Ramos (cell line): ENCODE measurements around the gene MYMX.

Experiments used
- in situ Hi-C: fragments of 300-500 bp; cut with MboI; formaldehyde crosslinking; loops from one replicate; pipeline ENCODE4 v1.14.3; 2022; ENCODE audit warnings: low sequenced_read_pairs; ENCODE audit not compliant: unreplicated experiment

The MYMX gene

DNA sequence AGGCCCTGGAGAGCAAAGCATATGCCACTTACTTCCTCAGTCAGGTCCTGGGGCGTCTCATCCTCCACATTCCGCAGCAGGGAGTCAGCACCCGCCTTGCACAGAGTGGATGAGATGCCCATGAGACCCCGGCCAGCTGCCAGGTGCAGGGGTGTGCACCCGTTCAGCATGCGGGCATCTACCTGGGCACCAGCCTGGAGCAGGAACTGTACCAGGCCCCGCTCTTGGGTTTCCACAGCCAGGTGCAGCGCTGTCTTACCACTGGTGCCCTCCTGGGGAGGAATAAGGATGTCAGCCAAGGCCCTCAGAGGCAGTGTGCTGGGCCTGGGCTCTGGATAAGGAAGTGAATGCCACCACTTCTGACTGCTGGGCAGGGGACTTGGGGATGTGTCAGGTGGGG, 43.3 kb downstream of the MYMX start:
- in situ Hi-C loops, result no loop called here

DNA sequence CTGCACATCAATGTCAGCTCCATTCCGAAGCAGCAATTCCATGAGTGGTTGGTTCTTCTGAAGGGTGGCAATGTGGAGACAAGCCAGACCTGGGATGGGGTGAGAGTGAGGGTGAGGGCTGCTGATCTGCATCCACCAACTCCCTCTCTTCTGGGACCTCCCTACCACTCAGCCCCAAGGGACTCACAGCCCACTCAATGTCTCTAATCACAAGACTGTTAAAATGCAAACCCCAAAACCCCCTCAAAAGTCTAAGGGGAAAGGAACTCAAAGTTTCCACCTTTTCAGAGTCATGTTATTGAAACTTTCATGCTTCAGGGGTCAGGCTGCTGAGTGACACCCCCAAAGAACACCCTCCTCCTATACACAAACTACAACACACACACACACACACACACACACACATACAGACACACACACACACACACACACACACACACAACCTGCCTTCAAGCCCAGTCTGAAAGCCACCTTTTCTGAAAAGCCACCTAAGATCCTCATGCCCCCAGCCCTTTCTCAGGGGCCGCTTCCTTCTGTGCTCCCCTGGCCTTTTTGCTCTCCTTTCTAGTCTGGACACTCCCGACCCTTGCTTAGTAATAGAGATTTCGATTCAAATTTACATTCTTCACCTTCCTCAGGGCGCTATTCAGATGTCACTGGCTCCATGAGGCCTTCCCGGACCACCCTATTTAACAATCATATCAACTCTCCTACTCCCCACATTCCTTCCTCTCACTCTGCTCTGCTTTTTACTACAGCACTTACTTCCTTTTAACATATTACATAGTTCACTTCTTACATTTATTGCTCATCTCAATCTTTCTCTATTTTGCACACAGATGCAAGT, 43.9 kb downstream of the MYMX start:
- in situ Hi-C loops, result no loop called here

DNA sequence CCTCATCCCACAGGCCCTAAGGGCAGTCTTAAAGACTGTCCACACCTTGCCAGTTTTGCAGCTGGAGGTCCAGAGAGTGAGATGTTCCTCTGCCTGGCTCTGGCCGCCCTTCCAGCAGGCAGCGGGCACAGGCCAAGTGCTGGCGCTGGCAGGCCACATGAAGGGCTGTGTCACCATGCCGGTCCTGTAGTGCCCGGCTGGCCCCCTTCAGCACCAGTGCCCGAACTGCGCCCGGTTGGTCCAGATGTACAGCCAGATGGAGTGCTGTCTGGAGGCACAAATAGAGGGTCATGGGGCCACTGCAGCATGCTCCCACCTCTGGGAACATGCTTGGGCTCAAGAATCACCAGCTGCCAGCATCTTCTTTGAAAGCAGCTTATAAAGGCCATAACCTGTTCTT, 44.9 kb downstream of the MYMX start:
- in situ Hi-C loops, result no loop called here

DNA sequence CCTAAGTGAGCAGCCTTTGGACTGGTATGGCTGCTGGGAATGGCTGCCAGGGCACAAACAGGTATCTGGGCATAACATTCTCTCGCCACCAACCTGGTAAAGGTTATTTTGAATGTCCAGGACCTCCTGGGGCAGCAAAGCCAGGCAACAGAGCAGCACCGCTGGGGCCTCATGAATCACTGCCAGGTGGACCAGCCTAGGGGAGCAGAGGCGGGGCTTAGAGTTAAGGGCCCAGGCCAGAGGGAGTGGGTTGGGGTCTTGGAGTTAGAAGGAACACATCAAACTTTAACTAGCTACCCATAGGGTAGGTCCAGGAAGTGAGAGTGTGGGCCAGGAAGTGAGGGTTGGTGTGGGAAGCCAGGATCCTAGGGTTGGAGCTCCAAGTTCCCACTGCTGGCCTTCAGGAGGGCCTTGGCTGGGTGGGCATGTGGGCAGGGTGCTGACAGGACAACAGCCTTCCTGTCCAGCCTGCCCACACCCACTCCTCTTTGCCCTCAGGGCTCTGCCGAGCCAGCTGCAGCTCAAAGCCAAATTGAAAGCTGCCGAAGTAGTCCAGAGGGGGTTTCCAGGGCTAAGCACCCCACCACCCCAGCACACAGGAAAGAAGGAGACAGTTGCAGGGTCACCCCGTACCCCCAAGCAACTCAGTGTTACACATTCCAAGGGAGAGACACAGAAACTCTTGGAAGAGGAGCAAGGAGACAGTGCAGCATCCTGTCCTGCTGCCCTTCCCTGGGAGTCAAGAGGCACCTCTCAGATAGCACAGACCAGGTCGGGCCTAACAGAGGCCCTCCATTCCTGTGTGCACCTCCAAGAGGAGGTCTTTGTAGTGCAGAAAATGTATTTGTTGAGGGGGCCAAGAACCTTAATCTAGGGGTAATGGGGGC, 46.0 kb downstream of the MYMX start:
- in situ Hi-C loops, result no loop called here

- in situ Hi-C loops, result no loop called here
These were observed 46.8 kb downstream of the MYMX start for GRCh38 chr6:44263354-44264100.

- in situ Hi-C loops, result loop anchor here (5.0 kb wide), 1 partner anchor 73 kb away; no protein-coding TSS in a partner anchor
These were observed 47.7 kb downstream of the MYMX start for GRCh38 chr6:44264154-44265006.

GRCh38 chr6:44265007-44265721, 48.4 kb downstream of the MYMX start, which contains the start of gene NFKBIE:
TSS of gene NFKBIE (minus strand) at chr6:44265551. CDS start at chr6:44265346, 205 bp downstream.
- in situ Hi-C loops, result loop anchor here (5.0 kb wide), 1 partner anchor 72 kb away; no protein-coding TSS in a partner anchor

GRCh38 chr6:44265722-44266233, 49.1 kb downstream of the MYMX start:
- in situ Hi-C loops, result loop anchor here (5.0 kb wide), 1 partner anchor 72 kb away; no protein-coding TSS in a partner anchor

GRCh38 chr6:44266347-44266746, 49.6 kb downstream of the MYMX start:
- in situ Hi-C loops, result loop anchor here (5.0 kb wide), 1 partner anchor 71 kb away; no protein-coding TSS in a partner anchor

DNA sequence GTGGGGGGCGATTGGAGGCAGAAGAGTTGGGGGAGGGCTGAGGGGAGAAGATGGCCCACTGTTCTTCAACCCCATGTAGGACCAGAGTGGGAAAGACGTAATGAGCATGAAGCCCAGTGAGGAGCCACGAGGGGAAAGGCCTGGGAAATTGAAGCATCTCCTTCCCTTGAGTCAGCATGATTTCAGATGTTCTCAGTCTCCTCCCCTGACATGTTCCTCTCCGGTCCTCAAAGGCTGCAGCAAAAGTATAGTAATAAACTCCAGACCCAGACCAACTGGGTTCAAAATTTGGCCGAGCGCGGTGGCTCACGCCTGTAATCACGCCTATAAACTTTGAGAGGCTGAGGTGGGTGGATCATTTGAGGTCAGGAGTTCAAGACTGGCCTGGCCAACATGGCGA, 50.5 kb downstream of the MYMX start:
- in situ Hi-C loops, result loop anchor here (5.0 kb wide), 1 partner anchor 70 kb away; no protein-coding TSS in a partner anchor
